Diencephalon (tissue), 1 donor: ENCODE measurements around the gene FBXO7. TPM values are rescaled to one million over a fixed set of nuclear protein-coding genes. Genes with fewer than 3 reads are reported as not detected.

Experiments used
- total RNA-seq: library from RNA; depleted of rRNA; stranded (reverse); fragments of >200 nt; gene quantifications from one replicate; pipeline ENCODE4 v1.2.3, GENCODE V29; 2014

The FBXO7 gene
- 73.6 TPM for total RNA-seq

GRCh38 chr22:32474635-32475467, at the start of gene FBXO7:
Gene FBXO7, plus strand, starts transcription at chr22:32474811. Its CDS starts 192 bp downstream, at chr22:32475003.

Other genes starting within 250 kb of the FBXO7 start
- gene SLC5A4, start 219.5 kb upstream of the FBXO7 start, total RNA-seq = 0.46 TPM
- not detected for gene RFPL3, start 116.9 kb upstream of the FBXO7 start, total RNA-seq
- gene RTCB, start 62.6 kb upstream of the FBXO7 start, total RNA-seq = 81.4 TPM
- gene BPIFC, start 10.4 kb upstream of the FBXO7 start, total RNA-seq = not detected